ENCODE results near the gene FAM72D.
"Not testable (repeated sequence)": the region's sequence is repeated elsewhere in the genome, so short reads cannot be mapped to it uniquely, and the experiment has no call there.

DNA sequence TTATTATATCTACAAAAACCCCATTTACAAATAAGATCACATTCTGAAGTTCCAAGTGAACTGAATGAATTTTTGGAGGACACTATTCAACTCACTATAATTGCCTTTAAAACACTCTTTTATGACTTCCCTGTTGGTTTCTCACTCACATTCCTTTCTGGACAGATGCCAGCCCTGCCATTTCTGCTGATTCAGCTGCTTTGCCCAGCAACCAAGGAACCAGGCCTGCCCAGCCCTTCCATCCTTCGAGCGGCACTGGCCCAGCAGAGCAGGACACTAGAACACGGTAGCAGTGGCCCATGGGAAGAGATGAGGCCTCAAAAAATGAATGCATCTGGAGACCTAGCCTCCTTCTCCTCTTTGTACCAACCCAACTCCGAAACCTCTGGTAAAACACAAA lies 50.5 kb downstream of the FAM72D start:
- not testable (repeated sequence) for TF ChIP-seq ZNF791 (tag by site-specific recombination; IDR thresholded peaks at IDR 0.05); TCF7L2 (IDR thresholded peaks at IDR 0.05; ENCODE audit: borderline replicate concordance, low read depth, low read length); SP2 (tag by site-specific recombination; IDR thresholded peaks at IDR 0.05); ZNF423 (tag by site-specific recombination; IDR thresholded peaks at IDR 0.05); ZNF274 (IDR thresholded peaks at IDR 0.05; ENCODE audit: low read length); ZNF274 (tag by site-specific recombination; IDR thresholded peaks at IDR 0.05; ENCODE audit: borderline replicate concordance); ZFHX2 (tag by site-specific recombination; conservative IDR thresholded peaks at IDR 0.05); ZNF335 (tag by site-specific recombination; conservative IDR thresholded peaks at IDR 0.05)
- TF ChIP-seq, protein P1, sequence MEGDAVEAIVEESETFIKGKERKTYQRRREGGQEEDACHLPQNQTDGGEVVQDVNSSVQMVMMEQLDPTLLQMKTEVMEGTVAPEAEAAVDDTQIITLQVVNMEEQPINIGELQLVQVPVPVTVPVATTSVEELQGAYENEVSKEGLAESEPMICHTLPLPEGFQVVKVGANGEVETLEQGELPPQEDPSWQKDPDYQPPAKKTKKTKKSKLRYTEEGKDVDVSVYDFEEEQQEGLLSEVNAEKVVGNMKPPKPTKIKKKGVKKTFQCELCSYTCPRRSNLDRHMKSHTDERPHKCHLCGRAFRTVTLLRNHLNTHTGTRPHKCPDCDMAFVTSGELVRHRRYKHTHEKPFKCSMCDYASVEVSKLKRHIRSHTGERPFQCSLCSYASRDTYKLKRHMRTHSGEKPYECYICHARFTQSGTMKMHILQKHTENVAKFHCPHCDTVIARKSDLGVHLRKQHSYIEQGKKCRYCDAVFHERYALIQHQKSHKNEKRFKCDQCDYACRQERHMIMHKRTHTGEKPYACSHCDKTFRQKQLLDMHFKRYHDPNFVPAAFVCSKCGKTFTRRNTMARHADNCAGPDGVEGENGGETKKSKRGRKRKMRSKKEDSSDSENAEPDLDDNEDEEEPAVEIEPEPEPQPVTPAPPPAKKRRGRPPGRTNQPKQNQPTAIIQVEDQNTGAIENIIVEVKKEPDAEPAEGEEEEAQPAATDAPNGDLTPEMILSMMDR (tag by site-specific recombination; IDR thresholded peaks at IDR 0.05): not testable (repeated sequence)
- TF ChIP-seq, protein P2, sequence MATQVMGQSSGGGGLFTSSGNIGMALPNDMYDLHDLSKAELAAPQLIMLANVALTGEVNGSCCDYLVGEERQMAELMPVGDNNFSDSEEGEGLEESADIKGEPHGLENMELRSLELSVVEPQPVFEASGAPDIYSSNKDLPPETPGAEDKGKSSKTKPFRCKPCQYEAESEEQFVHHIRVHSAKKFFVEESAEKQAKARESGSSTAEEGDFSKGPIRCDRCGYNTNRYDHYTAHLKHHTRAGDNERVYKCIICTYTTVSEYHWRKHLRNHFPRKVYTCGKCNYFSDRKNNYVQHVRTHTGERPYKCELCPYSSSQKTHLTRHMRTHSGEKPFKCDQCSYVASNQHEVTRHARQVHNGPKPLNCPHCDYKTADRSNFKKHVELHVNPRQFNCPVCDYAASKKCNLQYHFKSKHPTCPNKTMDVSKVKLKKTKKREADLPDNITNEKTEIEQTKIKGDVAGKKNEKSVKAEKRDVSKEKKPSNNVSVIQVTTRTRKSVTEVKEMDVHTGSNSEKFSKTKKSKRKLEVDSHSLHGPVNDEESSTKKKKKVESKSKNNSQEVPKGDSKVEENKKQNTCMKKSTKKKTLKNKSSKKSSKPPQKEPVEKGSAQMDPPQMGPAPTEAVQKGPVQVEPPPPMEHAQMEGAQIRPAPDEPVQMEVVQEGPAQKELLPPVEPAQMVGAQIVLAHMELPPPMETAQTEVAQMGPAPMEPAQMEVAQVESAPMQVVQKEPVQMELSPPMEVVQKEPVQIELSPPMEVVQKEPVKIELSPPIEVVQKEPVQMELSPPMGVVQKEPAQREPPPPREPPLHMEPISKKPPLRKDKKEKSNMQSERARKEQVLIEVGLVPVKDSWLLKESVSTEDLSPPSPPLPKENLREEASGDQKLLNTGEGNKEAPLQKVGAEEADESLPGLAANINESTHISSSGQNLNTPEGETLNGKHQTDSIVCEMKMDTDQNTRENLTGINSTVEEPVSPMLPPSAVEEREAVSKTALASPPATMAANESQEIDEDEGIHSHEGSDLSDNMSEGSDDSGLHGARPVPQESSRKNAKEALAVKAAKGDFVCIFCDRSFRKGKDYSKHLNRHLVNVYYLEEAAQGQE (tag by site-specific recombination; IDR thresholded peaks at IDR 0.05): not testable (repeated sequence)
- TF ChIP-seq, protein P3, sequence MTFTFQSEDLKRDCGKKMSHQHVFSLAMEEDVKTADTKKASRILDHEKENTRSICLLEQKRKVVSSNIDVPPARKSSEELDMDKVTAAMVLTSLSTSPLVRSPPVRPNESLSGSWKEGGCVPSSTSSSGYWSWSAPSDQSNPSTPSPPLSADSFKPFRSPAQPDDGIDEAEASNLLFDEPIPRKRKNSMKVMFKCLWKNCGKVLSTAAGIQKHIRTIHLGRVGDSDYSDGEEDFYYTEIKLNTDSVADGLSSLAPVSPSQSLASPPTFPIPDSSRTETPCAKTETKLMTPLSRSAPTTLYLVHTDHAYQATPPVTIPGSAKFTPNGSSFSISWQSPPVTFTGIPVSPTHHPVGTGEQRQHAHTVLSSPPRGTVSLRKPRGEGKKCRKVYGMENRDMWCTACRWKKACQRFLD (tag by site-specific recombination; IDR thresholded peaks at IDR 0.05): not testable (repeated sequence)
- TF ChIP-seq, protein P4, sequence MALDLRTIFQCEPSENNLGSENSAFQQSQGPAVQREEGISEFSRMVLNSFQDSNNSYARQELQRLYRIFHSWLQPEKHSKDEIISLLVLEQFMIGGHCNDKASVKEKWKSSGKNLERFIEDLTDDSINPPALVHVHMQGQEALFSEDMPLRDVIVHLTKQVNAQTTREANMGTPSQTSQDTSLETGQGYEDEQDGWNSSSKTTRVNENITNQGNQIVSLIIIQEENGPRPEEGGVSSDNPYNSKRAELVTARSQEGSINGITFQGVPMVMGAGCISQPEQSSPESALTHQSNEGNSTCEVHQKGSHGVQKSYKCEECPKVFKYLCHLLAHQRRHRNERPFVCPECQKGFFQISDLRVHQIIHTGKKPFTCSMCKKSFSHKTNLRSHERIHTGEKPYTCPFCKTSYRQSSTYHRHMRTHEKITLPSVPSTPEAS (tag by site-specific recombination; IDR thresholded peaks at IDR 0.05): not testable (repeated sequence)
- TF ChIP-seq, protein P5, sequence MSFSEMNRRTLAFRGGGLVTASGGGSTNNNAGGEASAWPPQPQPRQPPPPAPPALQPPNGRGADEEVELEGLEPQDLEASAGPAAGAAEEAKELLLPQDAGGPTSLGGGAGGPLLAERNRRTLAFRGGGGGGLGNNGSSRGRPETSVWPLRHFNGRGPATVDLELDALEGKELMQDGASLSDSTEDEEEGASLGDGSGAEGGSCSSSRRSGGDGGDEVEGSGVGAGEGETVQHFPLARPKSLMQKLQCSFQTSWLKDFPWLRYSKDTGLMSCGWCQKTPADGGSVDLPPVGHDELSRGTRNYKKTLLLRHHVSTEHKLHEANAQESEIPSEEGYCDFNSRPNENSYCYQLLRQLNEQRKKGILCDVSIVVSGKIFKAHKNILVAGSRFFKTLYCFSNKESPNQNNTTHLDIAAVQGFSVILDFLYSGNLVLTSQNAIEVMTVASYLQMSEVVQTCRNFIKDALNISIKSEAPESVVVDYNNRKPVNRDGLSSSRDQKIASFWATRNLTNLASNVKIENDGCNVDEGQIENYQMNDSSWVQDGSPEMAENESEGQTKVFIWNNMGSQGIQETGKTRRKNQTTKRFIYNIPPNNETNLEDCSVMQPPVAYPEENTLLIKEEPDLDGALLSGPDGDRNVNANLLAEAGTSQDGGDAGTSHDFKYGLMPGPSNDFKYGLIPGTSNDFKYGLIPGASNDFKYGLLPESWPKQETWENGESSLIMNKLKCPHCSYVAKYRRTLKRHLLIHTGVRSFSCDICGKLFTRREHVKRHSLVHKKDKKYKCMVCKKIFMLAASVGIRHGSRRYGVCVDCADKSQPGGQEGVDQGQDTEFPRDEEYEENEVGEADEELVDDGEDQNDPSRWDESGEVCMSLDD (tag by site-specific recombination; IDR thresholded peaks at IDR 0.05): not testable (repeated sequence)

All from HEK293 (cell line).